Neural cell (in vitro differentiated cells): ENCODE measurements around the gene SCNN1G.

Source experiments
- CTCF ChIP-seq: fragments of 450-650 bp; IDR thresholded peaks from 2 replicates; pipeline ENCODE4 v1.5.1; 2014; ENCODE audit warnings: antibody characterized with exemption, mild to moderate bottlenecking, moderate library complexity; ENCODE audit not compliant: poor library complexity, severe bottlenecking
- EZH2 ChIP-seq: fragments of 200-600, 300-800 bp; shearing (Covaris generic), sonication (generic); IDR thresholded peaks from 2 replicates; pipeline ENCODE4 v1.6.1; 2014; ENCODE audit warnings: antibody characterized with exemption, low read length, borderline replicate concordance, mild to moderate bottlenecking; ENCODE audit not compliant: insufficient read depth, poor library complexity, severe bottlenecking
- MXI1 ChIP-seq: fragments of 450-650 bp; conservative IDR thresholded peaks from 2 replicates; pipeline ENCODE4 v1.6.1; 2014; ENCODE audit warnings: antibody characterized with exemption, mild to moderate bottlenecking; ENCODE audit not compliant: poor library complexity, severe bottlenecking
- RAD21 ChIP-seq: fragments of 450-650 bp; conservative IDR thresholded peaks from 2 replicates; pipeline ENCODE4 v1.6.1; 2014; ENCODE audit warnings: antibody characterized with exemption, mild to moderate bottlenecking, moderate library complexity
- SMC3 ChIP-seq: fragments of 450-650 bp; conservative IDR thresholded peaks from 2 replicates; pipeline ENCODE4 v1.6.1; 2014; ENCODE audit warnings: antibody characterized with exemption, mild to moderate bottlenecking, moderate library complexity; ENCODE audit not compliant: poor library complexity

GRCh38 chr16:23140107-23140506 lies 42.4 kb upstream of the SCNN1G start:
- no peak for TF ChIP-seq SMC3
- TF ChIP-seq RAD21, result no peak
- no peak for TF ChIP-seq CTCF
- TF ChIP-seq EZH2, result no peak
- TF ChIP-seq MXI1, result no peak
